SIG-M5 treated with dmso at 0.1 percent for 504 hours (cell line): Measurements from ENCODE around the gene KDF1.

Experiments used
- DNase-seq: peaks from one replicate; lab custom pipeline; 2025; ENCODE audit not compliant: unreplicated experiment; lab: John Stamatoyannopoulos, UW

The KDF1 gene

DNA sequence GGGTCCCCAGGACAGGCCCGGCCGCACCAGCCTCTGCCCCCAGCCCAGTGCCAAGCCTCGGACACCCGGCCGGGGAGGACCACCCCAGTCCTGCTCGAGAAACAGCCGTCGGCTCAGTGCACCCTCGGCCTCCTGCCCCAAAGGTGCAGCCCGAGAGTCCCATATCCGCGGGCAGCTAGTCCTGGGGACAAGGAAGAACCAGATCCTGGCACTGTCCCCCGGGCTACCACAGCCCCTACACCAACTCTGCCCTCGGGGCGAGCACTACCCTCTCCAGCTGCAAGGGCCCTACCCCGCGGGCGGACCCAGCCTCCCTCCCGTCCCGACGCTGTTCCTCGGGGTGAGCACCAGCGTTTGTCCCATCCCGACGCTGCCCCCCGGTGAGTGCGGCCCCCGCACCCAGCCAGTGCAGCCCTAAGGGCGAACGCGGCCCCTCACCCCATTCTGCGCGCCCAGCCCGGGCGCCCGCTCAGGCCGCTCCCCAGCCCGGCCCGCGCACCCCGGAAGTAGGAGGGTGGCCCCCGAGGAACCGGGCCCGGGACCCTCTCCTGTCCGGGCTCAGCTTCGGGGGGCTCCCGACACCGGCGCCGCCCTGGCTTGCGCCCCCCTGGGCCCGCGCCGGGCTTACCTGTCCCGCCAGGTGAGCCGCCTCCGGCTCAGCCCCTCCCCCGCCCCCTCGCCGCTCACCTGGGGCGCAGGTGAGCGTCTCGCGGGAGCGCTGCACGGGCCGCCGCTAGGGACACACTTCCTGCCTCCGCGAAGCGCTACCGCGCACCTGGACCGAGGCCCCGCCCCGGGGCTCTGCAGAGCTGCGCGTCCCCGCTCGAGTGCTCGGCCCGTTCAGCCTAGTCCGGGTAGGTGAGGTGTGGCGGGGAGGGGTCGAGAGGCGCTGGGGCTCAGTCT is at the start of gene KDF1:
TSS of gene KDF1 (minus strand) at position 747 of the 903 bp plus-strand sequence. CDS start 8,088 bp downstream, outside the sequence.
- peak; percentile 11 for DNase-seq

GRCh38 chr1:27009601-27010197 is 49.4 kb upstream of the KDF1 start:
- DNase-seq, result no peak

GRCh38 chr1:27007909-27008582 is 47.8 kb upstream of the KDF1 start:
- no peak for DNase-seq

DNA sequence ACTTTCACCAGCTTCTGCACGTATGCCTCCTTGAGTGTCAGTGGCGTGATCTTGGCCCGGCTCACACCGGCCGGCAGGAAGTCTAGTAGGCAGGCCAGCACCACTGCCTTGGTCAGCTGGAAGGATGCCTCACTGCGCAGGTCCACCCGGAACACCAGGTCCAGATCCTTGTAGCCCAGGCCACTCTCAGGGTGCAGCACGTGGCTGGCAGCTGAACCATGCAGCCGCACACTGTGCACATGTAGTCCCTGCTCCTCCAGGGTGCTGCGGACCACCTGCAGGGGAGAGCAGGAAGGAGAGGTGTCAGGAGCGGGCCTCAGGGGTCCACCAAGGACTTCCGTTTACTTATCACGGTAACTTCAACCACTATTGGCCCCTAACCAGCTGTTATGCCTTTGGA is 46.4 kb upstream of the KDF1 start:
- DNase-seq, result no peak

- DNase-seq, result no peak
Measured at GRCh38 chr1:27005648-27006496, 45.6 kb upstream of the KDF1 start.

- no peak for DNase-seq
Measured at GRCh38 chr1:27005166-27005530, 44.9 kb upstream of the KDF1 start.

- DNase-seq, result no peak
Measured at GRCh38 chr1:27004471-27005165, 44.4 kb upstream of the KDF1 start.

DNA sequence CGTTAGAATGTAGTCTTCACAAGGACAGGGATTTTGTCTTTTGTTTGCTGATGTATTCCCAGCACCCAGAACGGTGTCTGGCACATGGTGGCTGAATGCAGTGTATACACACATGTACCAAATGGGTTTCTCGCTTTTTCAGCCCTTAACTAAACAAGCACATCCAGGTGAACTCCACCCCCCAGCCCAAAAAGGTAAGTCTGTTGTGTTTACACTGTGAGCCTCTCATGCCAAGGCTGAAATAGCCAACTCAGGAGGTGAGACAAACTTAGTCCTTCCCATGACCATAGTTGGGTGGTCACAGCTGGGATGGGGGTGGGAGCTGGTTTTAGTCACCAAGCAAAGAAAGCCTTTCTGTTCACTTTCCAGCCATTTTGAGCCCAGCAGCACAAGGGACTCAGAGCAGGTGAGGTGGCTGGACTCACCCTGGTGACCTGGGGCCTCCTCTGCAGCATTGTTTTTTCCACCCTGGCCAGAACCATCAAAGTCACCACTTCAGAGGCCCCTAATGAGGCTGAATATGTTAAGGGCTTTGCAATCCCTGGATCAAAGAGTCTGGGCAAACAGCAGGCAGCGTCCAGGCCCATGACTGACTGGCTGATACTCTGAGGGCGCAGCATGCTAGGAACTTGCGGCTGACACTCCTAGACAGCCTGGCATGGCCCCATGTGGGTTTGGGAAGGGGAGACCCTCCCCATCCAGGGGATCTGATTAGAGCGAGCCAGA is 43.6 kb upstream of the KDF1 start:
- no peak for DNase-seq

DNA sequence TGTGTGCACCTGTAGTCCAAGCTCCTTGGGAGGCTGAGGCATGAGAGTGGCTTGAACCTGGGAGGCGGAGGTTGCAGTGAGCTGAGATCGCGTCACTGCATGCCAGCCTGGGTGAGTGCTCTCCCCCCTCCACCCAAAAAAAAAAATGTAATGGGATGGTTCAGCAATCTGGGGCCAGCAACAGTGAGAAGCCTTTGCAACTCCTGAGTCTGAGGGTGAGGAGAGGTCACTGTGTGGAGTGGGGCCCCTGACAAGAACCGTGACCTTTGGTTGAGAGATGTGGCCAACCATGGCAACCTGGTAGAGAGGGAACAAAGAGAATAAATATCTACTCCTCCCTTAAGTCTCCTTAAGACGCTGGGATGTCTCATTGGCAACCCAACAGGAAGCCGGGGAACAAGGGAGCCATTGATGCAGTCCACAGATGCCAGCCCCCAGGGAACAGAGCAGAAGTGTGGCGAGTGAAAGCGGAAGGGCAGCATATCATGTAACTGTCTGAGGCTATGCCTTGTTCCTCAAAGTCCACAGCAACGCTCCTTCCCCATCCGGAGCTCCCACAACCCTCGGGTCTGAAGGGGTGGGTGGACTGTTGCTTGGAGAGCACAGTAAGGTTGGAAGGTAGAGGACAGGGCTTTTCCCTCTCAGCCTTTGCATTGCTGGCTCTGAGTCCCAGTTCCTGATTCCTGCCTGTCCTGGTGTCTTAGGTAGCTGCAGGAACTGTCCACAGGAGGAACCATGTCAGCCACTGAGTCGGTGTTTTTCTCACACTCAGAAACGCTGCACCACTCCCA is 41.5 kb upstream of the KDF1 start:
- peak; percentile 91 for DNase-seq

DNA sequence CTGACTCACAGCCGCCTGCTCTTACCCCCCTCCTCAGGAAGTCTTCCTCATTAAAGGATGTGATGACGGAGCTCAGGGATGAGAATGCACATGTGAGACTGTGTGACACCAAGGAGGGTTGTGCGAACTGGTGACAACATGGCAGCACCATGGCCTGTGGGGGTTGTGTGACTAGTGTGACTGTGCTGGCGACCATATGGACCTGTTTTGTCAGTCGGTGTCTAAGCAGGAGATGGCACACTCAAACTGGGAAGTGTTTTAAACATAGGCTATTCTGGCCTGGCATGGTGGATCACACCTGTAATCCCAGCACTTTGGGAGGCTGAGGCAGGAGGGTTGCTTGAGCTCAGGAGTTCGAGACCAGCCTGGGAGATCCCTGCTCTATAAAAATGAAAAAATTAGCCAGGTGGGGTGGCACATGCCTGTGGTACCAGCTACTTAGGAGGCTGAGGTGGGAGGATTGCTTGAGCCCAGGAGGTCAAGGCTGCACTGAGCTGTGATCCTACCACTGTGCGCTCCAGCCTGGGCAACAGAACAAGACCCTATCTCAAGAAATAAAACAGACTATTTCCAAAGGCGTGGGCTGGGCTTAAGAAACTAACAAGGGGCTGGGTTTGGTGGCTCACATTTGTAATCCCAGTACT is 40.7 kb upstream of the KDF1 start:
- DNase-seq, result no peak

- no peak for DNase-seq
Measured at GRCh38 chr1:27000090-27000816, 40.0 kb upstream of the KDF1 start.

DNA sequence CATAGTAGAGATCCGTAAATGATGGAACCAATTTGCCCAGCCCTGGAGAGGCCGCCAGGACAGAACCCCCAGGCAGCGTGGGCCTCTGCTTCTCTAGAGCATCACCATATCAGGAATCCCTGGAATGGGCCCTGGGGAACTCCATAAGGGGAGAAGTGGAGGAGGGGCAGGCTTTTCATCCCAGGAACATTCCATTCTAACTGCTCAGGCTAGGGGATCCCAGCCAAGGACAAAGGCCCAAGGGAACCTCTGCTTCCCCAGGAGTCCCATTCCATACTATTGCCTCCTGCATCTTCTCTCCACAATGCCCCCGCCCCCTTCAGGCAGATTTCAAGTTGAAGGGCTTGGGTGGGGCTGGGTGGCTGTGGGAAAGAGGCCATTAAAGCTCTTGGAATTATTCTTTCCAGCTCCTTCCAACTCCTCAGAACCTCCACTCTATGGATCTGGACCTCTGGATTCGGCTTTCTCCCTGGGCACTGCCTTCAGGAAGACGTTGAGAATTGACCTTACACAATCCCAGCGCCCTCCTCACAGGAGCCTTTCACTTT is 39.2 kb upstream of the KDF1 start:
- DNase-seq, result no peak

DNA sequence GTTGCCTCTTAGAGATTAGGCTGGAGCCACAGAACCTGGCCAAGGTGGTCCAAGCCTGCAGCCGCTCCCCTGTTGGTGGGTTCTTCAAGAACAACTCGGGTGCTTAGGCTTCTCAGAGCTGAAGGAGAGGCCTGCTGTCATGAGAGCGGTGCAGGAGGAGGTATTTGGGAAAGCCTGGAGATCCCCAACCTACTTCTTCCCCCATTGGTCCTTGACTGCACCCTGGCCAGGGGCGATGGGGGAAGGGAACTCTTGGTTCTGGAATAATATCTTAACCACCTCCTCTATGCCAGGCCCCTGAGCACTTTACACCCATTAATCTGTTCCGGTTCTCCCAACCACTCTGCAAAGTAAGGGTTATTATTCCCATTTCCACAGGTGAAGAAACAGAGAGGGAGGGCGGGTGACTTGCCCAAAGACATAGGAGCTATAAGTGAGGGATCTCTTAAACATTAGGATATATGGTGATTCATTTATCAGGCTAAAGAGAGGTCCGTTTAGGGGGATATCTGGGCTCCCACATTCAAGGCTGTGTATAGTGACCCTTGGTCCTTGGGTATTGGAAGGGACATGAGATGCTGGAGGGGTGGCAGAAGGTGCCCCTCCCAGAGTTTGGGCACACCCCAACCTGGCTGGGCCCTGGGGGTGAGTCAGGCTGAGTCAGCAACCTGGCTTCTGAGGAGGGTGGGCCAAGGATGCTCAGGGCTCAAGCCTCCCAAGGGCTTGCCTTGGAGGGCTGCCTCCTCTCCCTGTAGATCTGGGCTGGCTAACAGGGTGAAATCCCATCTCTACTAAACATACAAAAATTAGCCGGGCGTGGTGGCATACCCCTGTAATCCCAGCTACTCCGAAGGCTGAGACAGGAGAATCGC is 38.4 kb upstream of the KDF1 start:
- DNase-seq, result no peak

- DNase-seq, result no peak
Measured at GRCh38 chr1:26996665-26997064, 36.4 kb upstream of the KDF1 start.

GRCh38 chr1:26996024-26996423 is 35.8 kb upstream of the KDF1 start:
- DNase-seq, result no peak

- no peak for DNase-seq
Measured at GRCh38 chr1:26994787-26995517, 34.7 kb upstream of the KDF1 start.
